Measurements from ENCODE around the gene AP1M1.

The AP1M1 gene

GRCh38 chr19:16285769-16286498 lies 88.2 kb downstream of the AP1M1 start:
- no peak overlapping the region for H3K4me3 Mint-ChIP-seq
- H3K36me3 Mint-ChIP-seq (ENCODE audit: low read depth): no peaks in the 10 kb centered on the region
- H3K9me3 Mint-ChIP-seq: no peaks in the 10 kb centered on the region
- intact Hi-C loops (cut with micrococcal nuclease): no loop called here
- peaks cover 14% of the 10 kb centered on the region for H3K27me3 Mint-ChIP-seq
- peaks cover 51% of the 10 kb centered on the region for H3K4me1 Mint-ChIP-seq (ENCODE audit: low read depth)
- H3K27ac Mint-ChIP-seq: peak overlapping the region; percentile 63

GRCh38 chr19:16288544-16288943 lies 90.8 kb downstream of the AP1M1 start:
- Mint-ChIP-seq H3K36me3 (ENCODE audit: low read depth) (no peaks in the 10 kb centered on the region), H3K4me3 (no peak overlapping the region), H3K4me1 (ENCODE audit: low read depth) (peaks cover 38% of the 10 kb centered on the region), H3K9me3 (no peaks in the 10 kb centered on the region), H3K27me3 (peaks cover 16% of the 10 kb centered on the region), H3K27ac (no peak overlapping the region)
- intact Hi-C loops (cut with micrococcal nuclease): no loop called here

- Mint-ChIP-seq H3K4me1 (ENCODE audit: low read depth) (peaks cover 38% of the 10 kb centered on the region), H3K36me3 (ENCODE audit: low read depth) (no peaks in the 10 kb centered on the region), H3K27ac (no peak overlapping the region), H3K27me3 (peaks cover 18% of the 10 kb centered on the region), H3K9me3 (no peaks in the 10 kb centered on the region), H3K4me3 (no peak overlapping the region)
- intact Hi-C loops (cut with micrococcal nuclease): no loop called here
Measured at GRCh38 chr19:16289594-16289993, 91.9 kb downstream of the AP1M1 start.

GRCh38 chr19:16290692-16291091 lies 93.0 kb downstream of the AP1M1 start:
- Mint-ChIP-seq H3K4me3 (no peak overlapping the region), H3K27me3 (peaks cover 18% of the 10 kb centered on the region), H3K4me1 (ENCODE audit: low read depth) (peaks cover 28% of the 10 kb centered on the region), H3K27ac (no peak overlapping the region), H3K36me3 (ENCODE audit: low read depth) (no peaks in the 10 kb centered on the region), H3K9me3 (no peaks in the 10 kb centered on the region)
- intact Hi-C loops (cut with micrococcal nuclease): no loop called here

GRCh38 chr19:16293118-16294091 lies 95.7 kb downstream of the AP1M1 start:
- Mint-ChIP-seq H3K4me3 (no peak overlapping the region), H3K27me3 (peaks cover 15% of the 10 kb centered on the region), H3K4me1 (ENCODE audit: low read depth) (peaks cover 11% of the 10 kb centered on the region), H3K9me3 (no peaks in the 10 kb centered on the region), H3K36me3 (ENCODE audit: low read depth) (no peaks in the 10 kb centered on the region), H3K27ac (no peak overlapping the region)
- intact Hi-C loops (cut with micrococcal nuclease): no loop called here

GRCh38 chr19:16295057-16295456 lies 97.3 kb downstream of the AP1M1 start:
- intact Hi-C loops (cut with micrococcal nuclease): no loop called here
- H3K9me3 Mint-ChIP-seq: no peaks in the 10 kb centered on the region
- no peaks in the 10 kb centered on the region for H3K36me3 Mint-ChIP-seq (ENCODE audit: low read depth)
- no peak overlapping the region for H3K27ac Mint-ChIP-seq
- H3K27me3 Mint-ChIP-seq: peaks cover 15% of the 10 kb centered on the region
- no peak overlapping the region for H3K4me3 Mint-ChIP-seq
- peaks cover 11% of the 10 kb centered on the region for H3K4me1 Mint-ChIP-seq (ENCODE audit: low read depth)

Data from dendritic cell treated with granulocyte-macrophage colony-stimulating factor and Interleukin-4, amounts not matched to agents 40 ng/mL and 50 ng/mL, for 4 days (primary cell).